Measurements from ENCODE around the gene NUCKS1.

GRCh38 chr1:205748403-205749233 is 1.4 kb downstream of the NUCKS1 start:
- TF ChIP-seq CTCF (IDR thresholded peaks at IDR 0.05) (no peak), EZH2phosphoT487 (IDR thresholded peaks at IDR 0.05) (no peak)
